Neuron (in vitro differentiated cells): Measurements from ENCODE around the gene MLN.

Experiments
- H2AFZ ChIP-seq: one replicate; pipeline ENCODE4 v1.6.1; 2013; ENCODE audit warnings: low read depth, mild to moderate bottlenecking, inconsistent platforms, low read length, moderate library complexity
- H3K27me3 ChIP-seq: one replicate; pipeline ENCODE4 v1.6.1; 2013; ENCODE audit warnings: low read length; ENCODE audit not compliant: insufficient read depth
- H3K36me3 ChIP-seq: one replicate; pipeline ENCODE4 v1.6.1; 2013; ENCODE audit warnings: low read length; ENCODE audit not compliant: insufficient read depth
- H3K4me1 ChIP-seq: one replicate; pipeline ENCODE4 v1.6.1; 2013; ENCODE audit warnings: low read length; ENCODE audit not compliant: insufficient read depth
- H3K4me3 ChIP-seq: 2 replicates; pipeline ENCODE4 v1.5.1; 2013; ENCODE audit warnings: mild to moderate bottlenecking, low read length, moderate library complexity
- H3K9me3 ChIP-seq: one replicate; pipeline ENCODE4 v1.6.1; 2013; ENCODE audit warnings: low read length

The MLN gene

GRCh38 chr6:33786736-33787135, 17.1 kb downstream of the MLN start:
- no peaks in the 10 kb centered on the region for H3K9me3 ChIP-seq
- no peaks in the 10 kb centered on the region for H3K27me3 ChIP-seq
- peaks cover 29% of the 10 kb centered on the region for H3K36me3 ChIP-seq
- peaks cover 35% of the 10 kb centered on the region for H3K4me1 ChIP-seq
- H3K4me3 ChIP-seq, result no peak overlapping the region
- H2AFZ ChIP-seq, result no peak overlapping the region

GRCh38 chr6:33785778-33786177, 18.0 kb downstream of the MLN start:
- Histone ChIP-seq H3K36me3 (peaks cover 29% of the 10 kb centered on the region), H3K9me3 (no peaks in the 10 kb centered on the region), H3K4me3 (no peak overlapping the region), H2AFZ (no peak overlapping the region), H3K27me3 (no peaks in the 10 kb centered on the region), H3K4me1 (peaks cover 41% of the 10 kb centered on the region)

DNA sequence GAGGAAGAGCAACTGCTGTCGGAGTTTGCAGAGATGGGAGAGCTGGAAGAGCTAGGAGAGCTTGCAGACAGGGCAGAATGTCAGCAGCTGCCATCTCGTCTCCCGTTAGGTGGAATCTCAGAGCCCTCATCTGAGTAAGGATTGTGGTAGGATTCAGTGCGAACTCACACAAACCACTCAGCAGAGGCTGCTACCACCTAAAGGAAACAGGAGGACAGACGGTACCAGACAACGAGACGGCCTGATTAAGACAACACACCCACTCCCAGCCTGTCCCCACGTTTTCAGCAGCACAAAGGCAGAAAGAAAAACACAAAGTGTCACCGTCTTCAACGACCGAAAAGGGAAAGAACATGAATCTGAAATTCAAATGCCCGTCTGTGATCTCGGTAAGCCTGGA, 19.0 kb downstream of the MLN start:
- no peak overlapping the region for H3K4me3 ChIP-seq
- H3K4me1 ChIP-seq, result peaks cover 49% of the 10 kb centered on the region
- no peak overlapping the region for H2AFZ ChIP-seq
- H3K36me3 ChIP-seq, result peaks cover 37% of the 10 kb centered on the region
- no peaks in the 10 kb centered on the region for H3K27me3 ChIP-seq
- H3K9me3 ChIP-seq, result no peaks in the 10 kb centered on the region

DNA sequence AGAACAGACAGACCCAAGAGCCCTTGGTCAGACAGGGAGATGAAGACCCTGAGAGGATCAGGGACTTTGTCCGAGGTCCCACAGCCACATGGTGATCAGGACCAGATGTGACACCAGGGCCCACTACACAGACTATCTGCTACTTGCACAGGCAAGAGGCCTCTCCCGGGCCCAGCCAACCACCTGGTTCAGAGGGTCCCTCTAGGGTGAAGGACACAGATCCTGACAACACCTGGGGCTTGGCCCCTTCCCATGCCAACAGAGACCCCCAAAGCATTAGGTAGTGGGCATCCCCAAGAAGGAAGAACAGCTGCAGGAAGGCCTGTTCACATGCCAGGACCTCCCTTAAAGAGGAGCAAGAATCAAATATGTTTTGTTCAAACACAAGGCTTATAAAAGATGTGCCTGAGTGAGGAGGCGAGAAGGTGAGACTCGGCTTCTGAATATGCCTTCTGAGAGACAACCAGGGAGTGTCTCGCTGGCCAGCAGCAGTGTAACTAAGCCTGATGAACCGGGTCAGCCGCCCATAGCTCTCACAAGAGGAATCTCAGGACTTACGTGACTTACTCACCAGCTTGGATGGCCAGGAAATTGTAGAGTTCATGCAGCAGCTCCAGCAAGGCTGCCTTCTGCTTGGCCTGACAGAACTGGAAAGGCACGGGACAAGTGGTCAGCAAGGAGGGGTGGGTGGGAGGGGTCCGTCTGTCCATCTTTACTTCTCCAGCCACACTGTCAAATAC, 19.9 kb downstream of the MLN start:
- Histone ChIP-seq H3K36me3 (peaks cover 46% of the 10 kb centered on the region), H3K4me1 (peaks cover 48% of the 10 kb centered on the region), H3K9me3 (no peaks in the 10 kb centered on the region), H2AFZ (no peak overlapping the region), H3K4me3 (no peak overlapping the region), H3K27me3 (no peaks in the 10 kb centered on the region)

- no peaks in the 10 kb centered on the region for H3K9me3 ChIP-seq
- peaks cover 59% of the 10 kb centered on the region for H3K36me3 ChIP-seq
- no peaks in the 10 kb centered on the region for H3K27me3 ChIP-seq
- H3K4me1 ChIP-seq, result peaks cover 42% of the 10 kb centered on the region
- no peak overlapping the region for H3K4me3 ChIP-seq
- no peak overlapping the region for H2AFZ ChIP-seq
These were observed 21.2 kb downstream of the MLN start for GRCh38 chr6:33782561-33782960.

DNA sequence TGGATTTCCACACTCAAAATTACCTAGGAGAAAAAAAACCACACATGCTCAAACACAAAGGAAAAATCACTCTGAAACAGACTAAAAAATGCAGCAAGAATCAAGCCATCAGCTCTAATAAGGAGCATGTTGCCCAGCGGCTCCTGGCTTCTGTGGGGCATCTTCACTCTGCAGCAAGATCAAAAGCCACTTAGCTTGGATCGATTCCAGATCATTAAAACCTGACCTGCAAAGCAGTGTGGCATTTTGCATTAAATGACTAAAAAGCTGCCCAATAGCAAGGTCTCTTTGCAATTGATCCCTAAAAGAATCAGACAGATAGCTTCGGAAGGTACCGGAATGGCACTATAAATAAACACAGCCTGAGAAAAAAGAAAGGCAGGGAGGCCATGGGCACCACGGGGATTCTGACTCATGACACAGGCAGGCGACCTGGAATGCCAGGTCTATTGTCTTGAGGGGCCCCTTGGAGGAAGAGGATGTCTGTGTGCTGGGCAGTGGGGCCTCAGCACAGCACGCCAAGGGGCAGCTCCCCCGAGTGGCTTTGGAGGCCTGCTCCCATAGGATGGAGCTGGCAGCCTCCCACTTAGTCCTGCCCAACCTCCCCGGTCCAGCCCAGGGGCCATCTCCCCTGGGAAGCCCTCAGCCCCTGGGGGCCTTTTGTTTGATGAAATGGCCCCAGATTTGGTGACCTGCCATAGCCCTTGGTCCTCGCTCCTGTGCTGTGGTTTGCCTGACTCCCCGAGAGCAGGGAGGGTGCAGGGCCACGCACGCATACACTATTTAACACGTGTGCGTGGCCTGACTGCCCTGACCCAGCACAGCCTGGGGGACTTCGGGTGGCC, 22.4 kb downstream of the MLN start:
- Histone ChIP-seq H3K27me3 (no peaks in the 10 kb centered on the region), H3K4me1 (peaks cover 33% of the 10 kb centered on the region), H3K36me3 (peaks cover 67% of the 10 kb centered on the region), H3K4me3 (no peak overlapping the region), H3K9me3 (no peaks in the 10 kb centered on the region), H2AFZ (no peak overlapping the region)

- no peaks in the 10 kb centered on the region for H3K9me3 ChIP-seq
- H2AFZ ChIP-seq, result no peak overlapping the region
- H3K4me3 ChIP-seq, result no peak overlapping the region
- H3K4me1 ChIP-seq, result peaks cover 33% of the 10 kb centered on the region
- H3K36me3 ChIP-seq, result peaks cover 73% of the 10 kb centered on the region
- H3K27me3 ChIP-seq, result no peaks in the 10 kb centered on the region
These were observed 23.9 kb downstream of the MLN start for GRCh38 chr6:33779895-33780294.

GRCh38 chr6:33779290-33779689, 24.5 kb downstream of the MLN start:
- H3K4me1 ChIP-seq, result peaks cover 33% of the 10 kb centered on the region
- no peaks in the 10 kb centered on the region for H3K9me3 ChIP-seq
- H3K36me3 ChIP-seq, result peaks cover 72% of the 10 kb centered on the region
- no peak overlapping the region for H2AFZ ChIP-seq
- no peak overlapping the region for H3K4me3 ChIP-seq
- H3K27me3 ChIP-seq, result no peaks in the 10 kb centered on the region

- Histone ChIP-seq H3K4me1 (peaks cover 33% of the 10 kb centered on the region), H3K36me3 (peaks cover 69% of the 10 kb centered on the region), H3K27me3 (no peaks in the 10 kb centered on the region), H3K4me3 (no peak overlapping the region), H3K9me3 (no peaks in the 10 kb centered on the region), H2AFZ (no peak overlapping the region)
These were observed 25.2 kb downstream of the MLN start for GRCh38 chr6:33778444-33779121.

- peaks cover 31% of the 10 kb centered on the region for H3K4me1 ChIP-seq
- H3K4me3 ChIP-seq, result no peak overlapping the region
- no peaks in the 10 kb centered on the region for H3K9me3 ChIP-seq
- peaks cover 68% of the 10 kb centered on the region for H3K36me3 ChIP-seq
- H3K27me3 ChIP-seq, result no peaks in the 10 kb centered on the region
- no peak overlapping the region for H2AFZ ChIP-seq
These were observed 26.1 kb downstream of the MLN start for GRCh38 chr6:33777398-33778388.

- Histone ChIP-seq H3K36me3 (peaks cover 74% of the 10 kb centered on the region), H3K4me1 (peaks cover 28% of the 10 kb centered on the region), H3K4me3 (no peak overlapping the region)
These were observed 27.0 kb downstream of the MLN start for GRCh38 chr6:33776764-33777163.

GRCh38 chr6:33776186-33776585, 27.6 kb downstream of the MLN start:
- Histone ChIP-seq H3K27me3 (no peaks in the 10 kb centered on the region), H3K36me3 (peaks cover 74% of the 10 kb centered on the region), H3K4me3 (no peak overlapping the region), H2AFZ (no peak overlapping the region), H3K9me3 (no peaks in the 10 kb centered on the region), H3K4me1 (peaks cover 27% of the 10 kb centered on the region)

More at GRCh38 chr6:33776764-33777163, 27.0 kb downstream of the MLN start:
- Histone ChIP-seq H3K27me3 (no peaks in the 10 kb centered on the region), H3K9me3 (no peaks in the 10 kb centered on the region), H2AFZ (no peak overlapping the region)
